B cell (primary cell): ENCODE measurements around the gene KSR1. TPM values are rescaled to one million over a fixed set of nuclear protein-coding genes. Genes with fewer than 3 reads are reported as not detected.

Source experiments
- ATAC-seq: fragments of 200-7000 bp; cut with Tn5 transposase; one replicate; pipeline ENCODE4 v1.10.0; 2021; ENCODE audit warnings: low read depth, mild to moderate bottlenecking, moderate number of reproducible peaks, moderate library complexity
- CTCF ChIA-PET: fragments of 350-600 bp; sonication (Branson Sonifier 250); formaldehyde crosslinking; loops from one replicate; lab custom pipeline; 2021; ENCODE audit warnings: antibody characterized with exemption, inconsistent platforms; lab: Charles Lee
- POLR2A ChIA-PET: fragments of 350-600 bp; sonication (Branson Sonifier 250); formaldehyde crosslinking; loops from one replicate; lab custom pipeline; 2021; ENCODE audit warnings: antibody characterized with exemption; lab: Charles Lee
- DNase-seq: peaks from one replicate; pipeline ENCODE4 v3.0.0; 2013
- H2AFZ ChIP-seq: 2 replicates; pipeline ENCODE4 v1.6.1; 2012; ENCODE audit warnings: mild to moderate bottlenecking, low read depth, low read length; ENCODE audit not compliant: insufficient read depth, poor library complexity, severe bottlenecking
- H3K27ac ChIP-seq, 2 donors: 1 replicate in 1 of 2; 2 replicates in 1 of 2; pipeline ENCODE4 v1.5.1; 2012 to 2013; ENCODE audit warnings: low read length in 2 of 2, mild to moderate bottlenecking in 2 of 2, moderate library complexity in 1 of 2
- H3K27me3 ChIP-seq, 4 experiments: fragments of 200-600 bp in 1 of 4; sonication (generic) in 1 of 4; replicated peaks in 1 of 4; 1 replicate in 2 of 4; 2 replicates in 2 of 4; pipeline versions ENCODE4 v1.6.1 to v1.7.0; 2013 to 2016; ENCODE audit warnings: low read length in 3 of 4, mild to moderate bottlenecking in 2 of 4, mixed read lengths in 1 of 4, moderate library complexity in 1 of 4; ENCODE audit not compliant: insufficient read depth in 4 of 4, control insufficient read depth in 3 of 4; ENCODE audit errors: control extremely low read depth in 1 of 4
- H3K36me3 ChIP-seq, 2 experiments: replicated peaks in 1 of 2; 1 replicate in 1 of 2; 2 replicates in 1 of 2; pipeline versions ENCODE4 v1.6.1 to v1.7.1; 2013; ENCODE audit warnings: low read length in 1 of 2; ENCODE audit not compliant: insufficient read depth in 2 of 2, control insufficient read depth in 1 of 2; ENCODE audit errors: control extremely low read depth in 1 of 2, extremely low read depth in 1 of 2
- H3K4me1 ChIP-seq, 2 donors: fragments of 200-600 bp in 1 of 2; sonication (generic) in 1 of 2; 1 replicate in 1 of 2; 2 replicates in 1 of 2; pipeline versions ENCODE4 v1.5.1 to v1.6.1; 2013 to 2017; ENCODE audit warnings: low read length in 2 of 2; ENCODE audit not compliant: control insufficient read depth in 2 of 2, insufficient read depth in 2 of 2
- H3K4me2 ChIP-seq: replicated peaks from 2 replicates; pipeline ENCODE3; 2012; ENCODE audit warnings: mild to moderate bottlenecking, low read depth, low read length; ENCODE audit not compliant: poor library complexity, severe bottlenecking
- H3K4me3 ChIP-seq, 5 experiments: fragments of 200-600 bp in 1 of 5; sonication (generic) in 1 of 5; 1 replicate in 3 of 5; 2 replicates in 2 of 5; pipeline versions ENCODE4 v1.5.1 to v1.7.0; 2011 to 2016; ENCODE audit warnings: low read length in 4 of 5, mild to moderate bottlenecking in 4 of 5, low read depth in 2 of 5, control low read depth in 1 of 5, moderate library complexity in 1 of 5; ENCODE audit not compliant: insufficient read depth in 1 of 5; ENCODE audit errors: control extremely low read depth in 1 of 5, extremely low read depth in 1 of 5
- H3K79me2 ChIP-seq: fragments of 200-600 bp; sonication (generic); one replicate; pipeline ENCODE4 v1.6.0; 2016; ENCODE audit warnings: low read length; ENCODE audit not compliant: control insufficient read depth, insufficient read depth
- H3K9ac ChIP-seq: fragments of 200-600 bp; sonication (generic); 2 replicates; pipeline ENCODE4 v1.6.1; 2017; ENCODE audit warnings: mild to moderate bottlenecking, low read length, moderate library complexity
- H3K9me3 ChIP-seq, 3 donors: one replicate each; pipeline versions ENCODE4 v1.6.1 to v1.7.1; 2013; ENCODE audit warnings: low read length in 2 of 3; ENCODE audit not compliant: control insufficient read depth in 2 of 3, insufficient read depth in 1 of 3; ENCODE audit errors: control extremely low read depth in 1 of 3
- H4K20me1 ChIP-seq: 2 replicates; pipeline ENCODE4 v1.6.0; 2012; ENCODE audit warnings: mild to moderate bottlenecking, low read length; ENCODE audit not compliant: insufficient read depth, control insufficient read depth, poor library complexity, severe bottlenecking
- H3K27ac Mint-ChIP-seq: one replicate; pipeline ENCODE4 v1.8.0; 2021; ENCODE audit warnings: mixed read lengths
- H3K27me3 Mint-ChIP-seq: one replicate; pipeline ENCODE4 v1.8.0; 2021; ENCODE audit warnings: mixed read lengths
- H3K4me1 Mint-ChIP-seq: one replicate; pipeline ENCODE4 v1.8.0; 2021; ENCODE audit warnings: mixed read lengths
- H3K4me3 Mint-ChIP-seq: one replicate; pipeline ENCODE4 v1.8.0; 2021; ENCODE audit warnings: mixed read lengths
- H3K9me3 Mint-ChIP-seq: one replicate; pipeline ENCODE4 v1.8.0; 2022; ENCODE audit warnings: mixed read lengths; ENCODE audit not compliant: insufficient read depth
- CTCF ChIP-seq: fragments of 200-600 bp; IDR thresholded peaks from one replicate; pipeline ENCODE4 v1.8.0; 2022; ENCODE audit warnings: antibody characterized with exemption, mild to moderate bottlenecking
- EZH2 ChIP-seq: IDR thresholded peaks from 2 replicates; pipeline ENCODE4 v1.6.1; 2012; ENCODE audit warnings: borderline replicate concordance, low read depth, mild to moderate bottlenecking, moderate library complexity, low read length; ENCODE audit not compliant: insufficient read depth, poor library complexity, severe bottlenecking
- WGBS: methylation state at CpG from one replicate; pipeline ENCODE4 v1.1.5; 2013; ENCODE audit warnings: missing lambda C conversion rate; ENCODE audit not compliant: insufficient coverage; 5-methylcytosine and 5-hydroxymethylcytosine counted together
- intact Hi-C: fragments of 100-400 bp; cut with micrococcal nuclease; formaldehyde crosslinking; loops from one replicate; pipeline ENCODE4 v1.10.0; 2022
- polyA plus RNA-seq: library from polyadenylated mRNA; depleted of rRNA; stranded (reverse); fragments of >200 nt; gene quantifications from 2 replicates; pipeline ENCODE4 v1.2.3, GENCODE V29; 2012
- total RNA-seq, 2 donors: library from RNA; stranded (reverse); fragments of 120-200 nt in 1 of 2; gene quantifications; 1 replicate in 1 of 2; 2 replicates in 1 of 2; pipeline versions ENCODE4 v1.2.3 to v1.2.4, GENCODE V29; 2013 to 2022

KSR1 gene
- total and polyA plus RNA-seq, 2 donors (not counting 1 experiment from before 2014, with no cell fraction given), result 27.5 to 85.6 TPM

GRCh38 chr17:27568216-27568615, 112.0 kb downstream of the KSR1 start:
- peaks cover 0 to 6% (median 0%) of the 10 kb centered on the region in 3 donors for H3K9me3 ChIP-seq
- WGBS, result 98% methylated on average over 9 of the region's 9 CpGs
- H3K36me3 ChIP-seq, result no peaks in the 10 kb centered on the region
- ChIA-PET POLR2A (no interaction called here), CTCF (interaction anchor here (0.9 to 3.6 kb wide), 3 partner anchors 10 to 32 kb away, joined by 3 to 21 read pairs (median 4); no protein-coding TSS in a partner anchor)
- H3K4me3 Mint-ChIP-seq, result no peak overlapping the region
- intact Hi-C loops, result no loop called here
- no peak for TF ChIP-seq EZH2
- no peak for TF ChIP-seq CTCF
- ATAC-seq (no peak), DNase-seq (no peak)
- H3K27ac Mint-ChIP-seq, result no peak overlapping the region
- H3K4me1 Mint-ChIP-seq, result no peaks in the 10 kb centered on the region
- no peaks in the 10 kb centered on the region for H3K27me3 Mint-ChIP-seq
- H3K4me3 ChIP-seq, result no peak overlapping the region
- H2AFZ ChIP-seq, result no peak overlapping the region
- no peaks in the 10 kb centered on the region for H3K4me1 ChIP-seq
- no peak overlapping the region for H3K4me2 ChIP-seq
- peaks cover 3% of the 10 kb centered on the region for H3K79me2 ChIP-seq
- no peak overlapping the region for H3K27ac ChIP-seq
- H3K9me3 Mint-ChIP-seq, result no peaks in the 10 kb centered on the region
- H3K27me3 ChIP-seq, result no peaks in the 10 kb centered on the region
- H4K20me1 ChIP-seq, result peaks cover 17% of the 10 kb centered on the region
- H3K9ac ChIP-seq, result no peak overlapping the region

- Mint-ChIP-seq H3K9me3 (no peaks in the 10 kb centered on the region), H3K27me3 (no peaks in the 10 kb centered on the region), H3K4me3 (no peak overlapping the region), H3K4me1 (no peaks in the 10 kb centered on the region), H3K27ac (no peak overlapping the region)
- H3K79me2 ChIP-seq, result peaks cover 3% of the 10 kb centered on the region
- no peaks in the 10 kb centered on the region for H3K4me1 ChIP-seq
- TF ChIP-seq CTCF (no peak), EZH2 (no peak)
- peaks cover 17% of the 10 kb centered on the region for H4K20me1 ChIP-seq
- CTCF ChIA-PET, result interaction anchor here (0.9 to 3.6 kb wide), 3 partner anchors 9 to 31 kb away, joined by 3 to 21 read pairs (median 4); no protein-coding TSS in a partner anchor
- H3K9ac ChIP-seq, result no peak overlapping the region
- intact Hi-C loops, result no loop called here
- H3K27ac ChIP-seq, result no peak overlapping the region
- no peak for ATAC-seq
- no peaks in the 10 kb centered on the region for H3K36me3 ChIP-seq
- no peak for DNase-seq
- no peaks in the 10 kb centered on the region for H3K27me3 ChIP-seq
- 100% methylated on average over 2 of the region's 5 CpGs for WGBS
- H3K4me3 ChIP-seq, result no peak overlapping the region
- H2AFZ ChIP-seq, result no peak overlapping the region
- H3K9me3 ChIP-seq, result peaks cover 0 to 6% (median 0%) of the 10 kb centered on the region in 3 donors
- H3K4me2 ChIP-seq, result no peak overlapping the region
- POLR2A ChIA-PET, result no interaction called here
Observed at GRCh38 chr17:27568811-27569210, 112.6 kb downstream of the KSR1 start.
